D341Med (cell line): Measurements from ENCODE around the gene USF2.
"Not testable (repeated sequence)": the region's sequence is repeated elsewhere in the genome, so short reads cannot be mapped to it uniquely, and the experiment has no call there.

ENCODE experiments used
- DNase-seq: peaks from one replicate; pipeline ENCODE4 v3.0.0; 2012; ENCODE audit warnings: low spot score

USF2 gene

GRCh38 chr19:35268536-35269437 is at the start of gene USF2:
Gene USF2 (plus strand): TSS chr19:35268962. CDS start chr19:35269102, 140 bp downstream.
- peak; percentile 90 for DNase-seq

GRCh38 chr19:35219008-35219407 is 49.8 kb upstream of the USF2 start:
- no peak for DNase-seq

GRCh38 chr19:35220315-35220921 is 48.3 kb upstream of the USF2 start:
- no peak for DNase-seq

- DNase-seq, result not testable (repeated sequence)
These were observed 47.7 kb upstream of the USF2 start for GRCh38 chr19:35220973-35221590.

- DNase-seq, result no peak
These were observed 46.3 kb upstream of the USF2 start for GRCh38 chr19:35222373-35223015.

- no peak for DNase-seq
These were observed 45.5 kb upstream of the USF2 start for GRCh38 chr19:35223084-35223790.

- DNase-seq, result no peak
These were observed 44.8 kb upstream of the USF2 start for GRCh38 chr19:35223862-35224505.

GRCh38 chr19:35224681-35225571 is 43.8 kb upstream of the USF2 start:
- no peak for DNase-seq

- no peak for DNase-seq
These were observed 42.8 kb upstream of the USF2 start for GRCh38 chr19:35225951-35226350.

GRCh38 chr19:35226748-35227147 is 42.0 kb upstream of the USF2 start:
- DNase-seq, result no peak

GRCh38 chr19:35228177-35228930 is 40.4 kb upstream of the USF2 start, which contains the start of gene FAM187B:
Gene FAM187B (minus strand): TSS chr19:35228739. CDS start chr19:35228680, 59 bp downstream.
- no peak for DNase-seq

GRCh38 chr19:35229601-35230000 is 39.2 kb upstream of the USF2 start:
- no peak for DNase-seq

- DNase-seq, result no peak
These were observed 36.7 kb upstream of the USF2 start for GRCh38 chr19:35231956-35232645.

GRCh38 chr19:35232912-35233311 is 35.9 kb upstream of the USF2 start:
- DNase-seq, result no peak

GRCh38 chr19:35236638-35237400 is 31.9 kb upstream of the USF2 start:
- DNase-seq, result no peak

- not testable (repeated sequence) for DNase-seq
These were observed 29.2 kb upstream of the USF2 start for GRCh38 chr19:35239597-35239996.

GRCh38 chr19:35240327-35240726 is 28.4 kb upstream of the USF2 start:
- DNase-seq, result no peak

GRCh38 chr19:35241417-35241816 is 27.3 kb upstream of the USF2 start:
- DNase-seq, result no peak
